Right renal cortex interstitium (tissue), 3 donors: Measurements from ENCODE around the gene AP3B1. TPM values are rescaled to one million over a fixed set of nuclear protein-coding genes. Genes with fewer than 3 reads are reported as not detected.

Experiments
- DNase-seq, 3 donors: peaks; one replicate each; pipeline ENCODE4 v3.0.0-alpha.2; 2013; ENCODE audit warnings: low read depth in 3 of 3, low spot score in 2 of 3
- polyA plus RNA-seq, 3 donors: library from polyadenylated mRNA; unstranded; fragments of 120-200 nt; gene quantifications; one replicate each; pipeline ENCODE4 v1.2.1, GENCODE V29; 2013; ENCODE audit not compliant: insufficient read length in 3 of 3

Gene AP3B1
- polyA plus RNA-seq, 3 donors: 77.2 to 84.1 (median 83.4) TPM

- no peak for DNase-seq
Measured at GRCh38 chr5:78289911-78290310, 4.6 kb downstream of the AP3B1 start.

GRCh38 chr5:78288246-78288645, 6.3 kb downstream of the AP3B1 start:
- no peak for DNase-seq

GRCh38 chr5:78287833-78288232, 6.7 kb downstream of the AP3B1 start:
- DNase-seq: no peak

GRCh38 chr5:78287169-78287568, 7.3 kb downstream of the AP3B1 start:
- DNase-seq: no peak

GRCh38 chr5:78286290-78286689, 8.2 kb downstream of the AP3B1 start:
- no peak for DNase-seq

- no peak for DNase-seq
Measured at GRCh38 chr5:78283802-78284201, 10.7 kb downstream of the AP3B1 start.

- DNase-seq: no peak
Measured at GRCh38 chr5:78283105-78283504, 11.4 kb downstream of the AP3B1 start.

GRCh38 chr5:78280261-78280660, 14.2 kb downstream of the AP3B1 start:
- DNase-seq: no peak

- no peak for DNase-seq
Measured at GRCh38 chr5:78279194-78279593, 15.3 kb downstream of the AP3B1 start.

GRCh38 chr5:78277715-78278114, 16.8 kb downstream of the AP3B1 start:
- no peak for DNase-seq

GRCh38 chr5:78275998-78276543, 18.4 kb downstream of the AP3B1 start:
- DNase-seq: no peak

GRCh38 chr5:78274540-78275197, 19.8 kb downstream of the AP3B1 start:
- no peak for DNase-seq

GRCh38 chr5:78273436-78273835, 21.1 kb downstream of the AP3B1 start:
- DNase-seq: no peak

GRCh38 chr5:78271766-78272165, 22.7 kb downstream of the AP3B1 start:
- DNase-seq: no peak

GRCh38 chr5:78269088-78269703, 25.3 kb downstream of the AP3B1 start:
- DNase-seq: no peak

GRCh38 chr5:78268356-78268755, 26.1 kb downstream of the AP3B1 start:
- no peak for DNase-seq

- DNase-seq: no peak
Measured at GRCh38 chr5:78265163-78265562, 29.3 kb downstream of the AP3B1 start.

- no peak for DNase-seq
Measured at GRCh38 chr5:78264600-78264999, 29.9 kb downstream of the AP3B1 start.

- no peak for DNase-seq
Measured at GRCh38 chr5:78260771-78261170, 33.7 kb downstream of the AP3B1 start.

GRCh38 chr5:78253201-78253600, 41.3 kb downstream of the AP3B1 start:
- DNase-seq: no peak

GRCh38 chr5:78252715-78253114, 41.8 kb downstream of the AP3B1 start:
- no peak for DNase-seq

GRCh38 chr5:78251663-78252284, 42.7 kb downstream of the AP3B1 start:
- DNase-seq: no peak
